Ovary (tissue), 9 donors: ENCODE results near the gene FAM3C. TPM values are rescaled to one million over a fixed set of nuclear protein-coding genes. Genes with fewer than 3 reads are reported as not detected.
A peak's percentile ranks its signal among the peaks of the same experiment; 100 is the strongest.

Experiments
- DNase-seq, 5 donors: peaks; one replicate each; pipeline ENCODE4 v3.0.0-alpha.2; 2019 to 2020
- H3K27ac ChIP-seq, 2 donors: fragments of 200-600 bp; one replicate each; pipeline versions ENCODE4 v1.5.1 to v1.8.0; 2019 to 2022
- H3K27me3 ChIP-seq: fragments of 200-600 bp; one replicate; pipeline ENCODE4 v1.8.0; 2022
- H3K36me3 ChIP-seq: fragments of 200-600 bp; sonication (generic); one replicate; pipeline ENCODE4 v1.5.1; 2019
- H3K4me1 ChIP-seq: one replicate; pipeline ENCODE4 v1.8.1; 2013; ENCODE audit warnings: mild to moderate bottlenecking, moderate library complexity; ENCODE audit not compliant: insufficient read depth
- H3K4me3 ChIP-seq: fragments of 200-600 bp; sonication (generic); one replicate; pipeline ENCODE4 v1.5.1; 2017
- H3K9me3 ChIP-seq, 2 donors: fragments of 200-600 bp in 1 of 2; sonication (generic) in 1 of 2; one replicate each; pipeline versions ENCODE4 v1.5.1 to v1.8.1; 2013 to 2019; ENCODE audit warnings: mild to moderate bottlenecking in 1 of 2, moderate library complexity in 1 of 2
- CTCF ChIP-seq, 3 donors: fragments of 450-650 bp in 2 of 3; fragments of 200-600 bp in 1 of 3; IDR thresholded peaks; one replicate each; pipeline versions ENCODE4 v1.5.1 to v1.8.0; 2016 to 2022; ENCODE audit warnings: antibody characterized with exemption in 3 of 3, mild to moderate bottlenecking in 1 of 3
- EP300 ChIP-seq: sonication (generic); formaldehyde crosslinking; IDR thresholded peaks from one replicate; pipeline ENCODE4 v1.6.1; 2017; ENCODE audit warnings: antibody characterized with exemption
- POLR2A ChIP-seq: fragments of 450-650 bp; IDR thresholded peaks from one replicate; pipeline ENCODE4 v1.6.1; 2017; ENCODE audit warnings: antibody characterized with exemption, mild to moderate bottlenecking, moderate library complexity
- WGBS, 3 donors: extraction: QIAGEN DNeasy Blood & Tissue Kit in 1 of 3; methylation state at CpG; one replicate each; pipeline versions ENCODE4 v1.1.5 to v1.1.7; 2013 to 2017; 5-methylcytosine and 5-hydroxymethylcytosine counted together
- intact Hi-C, 4 donors: fragments of 100-400 bp; cut with DNase I; formaldehyde crosslinking; loops; one replicate each; pipeline versions ENCODE4 v1.11.0 to v1.15.1; 2022 to 2023
- polyA plus RNA-seq, 2 donors: library from polyadenylated mRNA; stranded (reverse); fragments of 200-250 nt in 1 of 2; fragments of 350-450 nt in 1 of 2; fragmentation: Illumina TruSeq in 1 of 2; extraction: RNeasy Lipid Tissue Mini Kit (QIAGEN cat#74804) in 1 of 2; gene quantifications; one replicate each; pipeline ENCODE4 v1.2.3, GENCODE V29; 2013 to 2014
- total RNA-seq, 7 donors: library from RNA; depleted of rRNA in 2 of 7; stranded (reverse); fragments of >200 nt in 2 of 7; fragmentation: NEBNext Ultra II Directional in 3 of 7; extraction: Animal tissue kit (Norgen Biotek cat#: 25700) in 3 of 7; gene quantifications; one replicate each; pipeline versions ENCODE4 v1.1.0 to v1.2.4, GENCODE V29; 2016 to 2023
- donor health status: DM: no; HTN: no; CAD: no; lungs with moderate emphysema.
- donor health status: DM: no; HTN: no; CAD: no.
- donor health status: Bipolar disorder and iron deficiency.
- donor health status: DM: yes; HTN: yes; CAD: no.
- donor health status: DM: no; HTN: no; CAD: no.
- donor health status: DM: yes; HTN: yes; CAD: no.

The FAM3C gene
- total and polyA plus RNA-seq, 9 donors = 31.8 to 88.9 (median 48.5) TPM

- intact Hi-C loops = loop anchor here in 3 of 4 donors (5.0 kb wide), 2 partner anchors 178 to 628 kb away; no protein-coding TSS in a partner anchor
- WGBS, 3 donors = 21 to 27% (median 24%) methylated on average over 2 of the region's 2 CpGs
- Histone ChIP-seq H3K9me3 (no peaks in the 10 kb centered on the region), H3K27ac (no peak overlapping the region), H3K4me3 (no peak overlapping the region), H3K27me3 (no peaks in the 10 kb centered on the region), H3K36me3 (no peaks in the 10 kb centered on the region), H3K4me1 (no peaks in the 10 kb centered on the region)
- TF ChIP-seq EP300 (no peak), CTCF (IDR thresholded peaks at IDR 0.05) (no peak), POLR2A (no peak)
- no peak for DNase-seq
Observed at GRCh38 chr7:121369462-121369861, 26.6 kb downstream of the FAM3C start.

GRCh38 chr7:121366852-121367431 lies 29.2 kb downstream of the FAM3C start:
- DNase-seq = peak in 1 of 5 donors; percentile 23
- no peaks in the 10 kb centered on the region for H3K27me3 ChIP-seq
- TF ChIP-seq POLR2A = no peak
- TF ChIP-seq CTCF (IDR thresholded peaks at IDR 0.05) = peak; percentile 39 to 81 (median 59)
- no peak overlapping the region for H3K27ac ChIP-seq
- no peak overlapping the region for H3K4me3 ChIP-seq
- H3K9me3 ChIP-seq = no peaks in the 10 kb centered on the region
- intact Hi-C loops = loop anchor here (2.0 to 5.0 kb wide), 3 partner anchors 180 to 630 kb away; no protein-coding TSS in a partner anchor
- no peaks in the 10 kb centered on the region for H3K4me1 ChIP-seq
- H3K36me3 ChIP-seq = no peaks in the 10 kb centered on the region
- WGBS, 3 donors = 25 to 45% (median 39%) methylated on average over 2 of the region's 2 CpGs

GRCh38 chr7:121360564-121360963 lies 35.5 kb downstream of the FAM3C start:
- intact Hi-C loops = no loop called here

GRCh38 chr7:121355574-121355973 lies 40.5 kb downstream of the FAM3C start:
- no peak overlapping the region for H3K4me3 ChIP-seq
- no peaks in the 10 kb centered on the region for H3K27me3 ChIP-seq
- no peaks in the 10 kb centered on the region for H3K4me1 ChIP-seq
- 92 to 97% (median 96%) methylated on average over 2 of the region's 2 CpGs for WGBS, 3 donors
- intact Hi-C loops = no loop called here
- no peak for DNase-seq
- no peak for TF ChIP-seq POLR2A
- no peak for TF ChIP-seq EP300
- no peak for TF ChIP-seq CTCF (IDR thresholded peaks at IDR 0.05)
- H3K27ac ChIP-seq = no peak overlapping the region
- H3K9me3 ChIP-seq = no peaks in the 10 kb centered on the region
- no peaks in the 10 kb centered on the region for H3K36me3 ChIP-seq

More at GRCh38 chr7:121360564-121360963, 35.5 kb downstream of the FAM3C start:
- Histone ChIP-seq H3K4me1 (no peaks in the 10 kb centered on the region), H3K27me3 (no peaks in the 10 kb centered on the region), H3K36me3 (no peaks in the 10 kb centered on the region), H3K27ac (no peak overlapping the region), H3K4me3 (no peak overlapping the region), H3K9me3 (no peaks in the 10 kb centered on the region)
- no peak for DNase-seq
- TF ChIP-seq POLR2A (no peak), CTCF (IDR thresholded peaks at IDR 0.05) (no peak), EP300 (no peak)
- WGBS, 3 donors = 86 to 88% (median 88%) methylated on average over 5 of the region's 5 CpGs
